GM19240 (cell line): ENCODE measurements around the gene CCND1.

Experiments
- DNase-seq: peaks from one replicate; pipeline ENCODE4 v3.0.0; 2011; ENCODE audit warnings: low spot score; ENCODE audit not compliant: insufficient read length

Gene CCND1

GRCh38 chr11:69664901-69665300 is 23.9 kb downstream of the CCND1 start:
- DNase-seq, result no peak

DNA sequence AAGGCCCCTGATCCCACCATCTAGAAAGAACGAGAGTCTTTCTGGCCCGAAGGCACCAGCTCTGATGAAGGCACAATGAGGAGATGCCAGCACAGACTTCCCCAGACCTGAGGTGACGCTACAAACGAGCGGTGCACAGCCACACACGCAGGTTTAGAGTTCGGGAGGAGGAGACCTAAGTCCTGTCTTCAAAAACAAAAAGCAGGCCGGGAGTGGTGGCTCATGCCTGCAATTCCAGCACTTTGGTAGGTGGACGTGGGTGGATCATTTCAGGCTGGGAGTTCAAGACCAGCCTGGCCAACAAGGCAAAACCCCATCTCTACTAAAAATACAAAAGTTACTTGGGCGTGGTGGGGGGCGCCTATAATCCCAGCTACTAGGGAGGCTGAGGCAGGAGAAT is 24.7 kb downstream of the CCND1 start:
- no peak for DNase-seq

DNA sequence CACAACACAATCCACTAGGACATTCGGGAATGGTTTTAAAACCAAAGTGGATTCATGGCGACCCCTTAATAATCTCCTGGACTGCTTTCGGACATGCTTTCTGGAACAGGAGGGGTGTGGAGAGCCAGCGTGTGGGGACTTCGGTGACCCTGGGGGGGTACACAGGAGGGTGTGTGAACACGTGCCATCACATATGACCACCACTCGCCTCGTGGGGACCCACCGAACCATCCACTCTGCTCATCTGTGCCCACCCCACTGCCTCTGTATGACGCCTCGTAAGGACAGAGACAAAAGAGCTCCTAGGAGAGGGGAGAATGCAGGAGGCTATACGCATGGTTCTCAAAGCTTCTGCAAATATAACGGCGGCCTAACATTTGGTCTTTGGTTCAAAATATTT is 25.3 kb downstream of the CCND1 start:
- no peak for DNase-seq

GRCh38 chr11:69666752-69667536 is 26.0 kb downstream of the CCND1 start:
- DNase-seq, result no peak

DNA sequence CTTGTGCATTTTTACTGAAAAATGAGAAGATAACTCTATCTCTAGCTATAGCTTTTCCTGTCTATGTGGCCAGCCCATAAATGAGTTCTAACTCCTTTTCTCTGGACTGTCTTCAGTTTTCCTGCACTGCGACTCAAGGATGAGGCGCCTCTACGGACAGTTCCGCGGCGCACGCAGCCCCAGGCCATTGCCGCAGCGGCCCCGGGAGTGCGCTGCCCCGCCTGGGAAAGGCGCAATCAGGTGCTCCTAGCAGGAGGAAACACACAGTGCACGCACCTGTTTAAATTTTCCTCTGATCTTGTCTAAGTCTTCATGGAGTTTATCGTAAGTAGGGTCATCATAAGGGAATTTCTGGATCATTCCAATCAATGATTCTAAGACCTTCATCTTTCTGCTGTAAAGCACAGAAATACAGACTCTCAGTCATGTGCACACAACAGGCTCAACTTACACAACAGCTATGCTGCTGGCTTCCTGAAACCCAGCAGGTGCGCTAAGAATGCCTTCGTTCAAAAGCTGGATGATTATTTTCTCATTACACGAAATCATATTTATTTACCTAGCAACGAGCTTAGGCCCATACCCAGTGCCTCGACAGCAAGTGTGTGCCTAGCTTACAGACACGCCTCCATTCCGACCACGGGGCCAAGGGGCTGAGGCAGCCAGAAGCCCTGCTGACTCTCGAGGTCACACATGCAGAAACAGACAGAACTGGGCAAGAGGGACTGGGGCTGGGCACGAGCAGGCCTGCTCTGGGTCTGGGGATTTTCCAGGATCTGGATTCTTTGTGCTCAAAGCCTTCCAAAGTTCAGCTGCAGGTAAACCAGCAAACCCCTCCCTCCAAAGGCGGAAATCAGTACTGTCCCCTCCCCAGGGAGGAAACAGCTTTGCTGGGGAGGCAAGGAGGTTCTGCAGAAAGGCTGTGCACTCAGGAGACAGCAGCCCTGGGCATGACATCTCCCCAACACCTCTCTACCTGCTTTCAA is 27.0 kb downstream of the CCND1 start:
- no peak for DNase-seq

DNA sequence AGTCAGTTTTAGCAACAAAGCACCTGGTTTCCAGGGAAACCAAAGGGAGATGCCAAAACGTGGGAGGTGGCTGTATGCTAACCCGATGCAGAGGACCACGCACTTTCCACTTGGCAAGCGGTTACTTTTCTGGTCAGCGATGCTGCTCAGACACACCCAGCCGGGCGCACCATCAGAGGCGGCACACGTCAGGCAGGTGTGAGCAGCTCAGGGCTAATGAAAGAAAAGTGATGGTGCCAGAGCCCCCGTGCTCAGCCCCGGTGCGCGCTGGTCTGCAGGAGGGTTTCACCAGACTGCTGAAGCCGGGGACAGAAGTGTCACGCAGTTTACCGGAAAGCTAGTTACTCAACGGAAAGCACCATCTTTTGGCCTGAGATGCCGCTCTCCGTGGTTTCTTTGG is 28.5 kb downstream of the CCND1 start:
- no peak for DNase-seq

GRCh38 chr11:69670158-69670845 is 29.3 kb downstream of the CCND1 start:
- DNase-seq, result peak; percentile 88

GRCh38 chr11:69671734-69672465 is 30.9 kb downstream of the CCND1 start:
- no peak for DNase-seq

DNA sequence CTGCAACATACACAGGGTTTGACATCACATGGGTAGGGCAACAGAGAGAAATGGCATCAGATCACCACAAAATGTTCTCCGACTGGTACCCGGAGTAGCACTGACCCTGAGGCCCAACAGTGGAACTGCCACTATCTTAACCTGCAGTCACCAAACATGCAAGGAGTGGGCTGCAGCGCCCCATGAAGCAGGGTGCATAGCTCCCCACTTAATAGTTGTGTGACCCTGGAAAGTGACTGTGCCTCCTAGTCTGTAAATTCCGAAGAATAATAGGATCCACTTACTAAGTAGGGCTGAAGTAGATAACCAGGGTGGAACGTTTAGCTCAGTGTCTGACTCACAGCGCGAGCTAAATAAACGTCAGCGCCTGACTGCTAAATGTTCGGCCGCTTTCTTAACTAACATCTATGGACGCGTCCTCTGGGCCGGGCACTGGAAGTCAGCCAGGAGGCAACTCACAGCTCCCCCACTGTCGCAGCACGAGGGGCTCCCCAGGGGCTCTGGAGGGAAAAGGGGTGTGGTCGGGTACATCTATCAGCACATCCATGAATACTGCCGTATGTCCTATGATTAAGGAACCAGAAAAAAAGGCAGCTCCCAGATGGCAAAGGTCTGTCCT is 33.4 kb downstream of the CCND1 start:
- no peak for DNase-seq

DNA sequence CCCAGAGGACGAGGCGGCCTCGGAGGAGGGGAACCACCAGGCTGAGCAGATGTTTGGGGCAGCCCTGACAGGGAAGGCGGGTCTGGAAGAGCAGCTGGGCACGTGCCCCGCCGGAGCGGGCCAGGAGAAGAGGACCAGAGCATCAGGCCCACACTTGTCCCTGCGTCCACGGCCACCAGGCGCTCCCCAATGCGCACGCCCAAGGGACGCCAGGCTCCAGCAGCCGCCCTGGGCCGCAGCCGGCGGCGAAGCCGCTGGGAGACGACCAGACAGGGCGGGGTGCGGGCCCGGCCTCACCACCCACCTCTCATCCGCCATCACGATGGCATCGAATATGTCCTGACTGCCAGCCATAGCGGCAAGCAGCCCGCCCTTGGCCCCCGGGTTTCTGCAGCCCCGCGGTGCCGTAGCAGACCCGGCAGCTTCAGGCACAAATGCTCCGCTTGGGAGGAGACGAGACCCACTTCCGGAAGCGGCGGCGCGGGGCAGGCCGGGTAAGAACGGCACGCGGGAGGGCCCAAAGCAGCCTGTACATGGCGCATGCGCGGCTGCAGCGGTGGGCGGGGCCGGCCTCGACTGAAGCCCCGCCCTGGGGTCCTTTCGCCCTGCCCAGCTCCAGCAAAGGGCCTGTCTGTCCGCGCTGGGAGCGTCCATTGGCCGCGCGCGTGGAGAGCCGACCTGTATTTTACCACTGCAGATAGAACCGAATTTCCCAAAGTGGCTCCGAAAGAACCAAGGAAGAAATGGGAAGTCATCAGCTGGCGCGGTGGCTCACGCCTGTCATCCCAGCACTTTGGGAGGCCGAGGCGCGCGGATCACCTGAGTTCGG is 34.1 kb downstream of the CCND1 start, which contains the start of gene LTO1:
Gene LTO1, minus strand, starts transcription at position 468 of the 829 bp plus-strand sequence. Its CDS starts 114 bp downstream, at position 354.
- DNase-seq, result peak; percentile 95

- no peak for DNase-seq
Observed at GRCh38 chr11:69677749-69678148, 36.8 kb downstream of the CCND1 start.

- DNase-seq, result no peak
Observed at GRCh38 chr11:69680688-69681087, 39.7 kb downstream of the CCND1 start.

GRCh38 chr11:69682221-69682620 is 41.3 kb downstream of the CCND1 start:
- no peak for DNase-seq

DNA sequence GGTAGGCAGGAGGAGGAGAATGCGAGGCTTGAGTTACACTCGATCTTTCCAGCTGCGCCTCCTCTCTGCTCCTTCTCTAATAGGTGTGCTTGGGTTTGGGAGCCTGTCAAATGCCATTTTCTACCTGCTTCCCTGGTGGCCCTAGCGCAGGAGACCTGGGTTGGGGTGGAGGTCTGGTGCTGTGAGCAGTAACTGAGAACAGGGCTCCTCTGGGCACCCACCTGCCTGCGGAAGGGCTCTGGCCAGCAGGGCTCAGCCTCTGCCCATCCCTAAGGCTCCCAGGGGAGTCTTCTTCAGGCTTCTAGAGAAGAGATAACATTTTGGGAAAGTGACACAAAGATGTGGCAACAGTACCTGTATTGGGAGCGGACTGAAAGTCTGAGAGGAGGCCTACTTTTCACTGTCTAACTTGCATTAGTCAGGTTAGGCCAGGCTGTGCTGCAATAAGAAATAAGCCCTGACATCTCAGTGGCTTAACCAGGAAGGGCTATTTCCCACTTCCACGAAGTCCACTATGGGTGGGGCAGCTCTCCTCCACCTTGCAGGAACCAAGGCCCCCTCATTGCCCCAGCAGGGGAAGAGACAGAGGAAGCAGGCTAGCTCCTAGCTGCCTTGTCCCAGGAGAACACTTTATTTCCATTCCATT is 41.8 kb downstream of the CCND1 start:
- DNase-seq, result no peak

- no peak for DNase-seq
Observed at GRCh38 chr11:69683764-69684333, 42.9 kb downstream of the CCND1 start.

GRCh38 chr11:69684651-69685050 is 43.7 kb downstream of the CCND1 start:
- DNase-seq, result no peak

DNA sequence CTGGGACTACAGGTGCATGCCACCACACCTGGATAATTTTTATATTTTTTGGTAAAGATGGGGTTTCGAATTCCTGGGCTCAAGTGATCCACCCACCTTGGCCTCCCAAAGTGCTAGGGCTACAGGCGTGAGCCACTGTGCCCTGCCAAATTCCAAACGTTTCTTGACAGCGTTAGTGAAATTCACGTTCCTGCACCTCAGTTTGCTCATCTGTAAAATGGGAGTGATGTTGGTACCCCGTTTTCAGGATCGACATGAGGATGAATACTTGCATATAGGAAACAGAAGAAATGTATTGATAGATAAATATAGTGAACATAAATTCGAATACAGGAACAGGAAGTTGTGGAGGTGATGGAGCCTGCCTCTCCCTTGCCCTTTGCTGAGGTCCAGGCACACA is 44.4 kb downstream of the CCND1 start:
- no peak for DNase-seq

GRCh38 chr11:69686452-69686851 is 45.5 kb downstream of the CCND1 start:
- no peak for DNase-seq

DNA sequence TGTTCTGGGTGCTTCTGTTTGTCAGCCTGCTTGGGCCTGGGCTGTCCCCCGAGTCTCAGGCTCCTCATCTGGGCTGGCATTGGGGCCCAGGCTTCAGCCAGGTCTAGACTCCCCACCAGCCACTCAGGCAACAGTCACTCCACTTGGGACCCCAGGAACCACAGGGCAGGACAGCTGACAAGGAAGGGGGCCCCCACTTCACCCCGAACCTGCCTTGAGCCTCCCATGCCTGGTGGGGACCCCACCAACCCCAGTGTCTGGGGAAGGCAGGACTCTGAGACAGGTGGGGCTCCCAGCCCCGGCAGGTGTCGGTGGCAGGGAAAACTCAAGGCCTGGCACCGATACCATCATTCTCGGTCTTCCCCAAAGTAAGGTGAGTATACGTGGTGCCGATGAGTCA is 45.9 kb downstream of the CCND1 start:
- no peak for DNase-seq
